MM.1S (cell line): ENCODE results near the gene LRRC4B.
A peak's percentile ranks its signal among the peaks of the same experiment; 100 is the strongest.

ENCODE experiments used
- DNase-seq: peaks from one replicate; pipeline ENCODE4 v3.0.0-alpha.2; 2015
- H2AFZ ChIP-seq: fragments of 300-600 bp; sonication (generic); 2 replicates; pipeline ENCODE4 v1.6.0; 2016; ENCODE audit warnings: antibody characterized with exemption, low read length
- H3F3A ChIP-seq: fragments of 300-600 bp; sonication (generic); 2 replicates; pipeline ENCODE4 v1.6.1; 2016; ENCODE audit warnings: mild to moderate bottlenecking, antibody characterized with exemption, low read length, moderate library complexity, mixed read lengths; ENCODE audit not compliant: insufficient read depth
- H3K27ac ChIP-seq: fragments of 300-600 bp; sonication (generic); 2 replicates; pipeline ENCODE4 v1.5.1; 2016; ENCODE audit warnings: mild to moderate bottlenecking, low read length
- H3K27me3 ChIP-seq: fragments of 300-600 bp; sonication (generic); replicated peaks from 2 replicates; pipeline ENCODE4 v1.6.0; 2016; ENCODE audit warnings: low read length; ENCODE audit not compliant: insufficient read depth
- H3K36me3 ChIP-seq: fragments of 300-600 bp; sonication (generic); replicated peaks from 2 replicates; pipeline ENCODE4 v1.6.1; 2016; ENCODE audit warnings: mild to moderate bottlenecking, low read length, mixed read lengths; ENCODE audit not compliant: insufficient read depth
- H3K4me1 ChIP-seq: fragments of 300-600 bp; sonication (generic); 2 replicates; pipeline ENCODE4 v1.6.1; 2016; ENCODE audit warnings: low read length, mixed read lengths
- H3K4me2 ChIP-seq: fragments of 300-600 bp; sonication (generic); 2 replicates; pipeline ENCODE4 v1.6.0; 2016; ENCODE audit warnings: low read depth, low read length
- H3K4me3 ChIP-seq: fragments of 300-600 bp; sonication (generic); 2 replicates; pipeline ENCODE4 v1.5.1; 2016; ENCODE audit warnings: low read length, mixed read lengths
- H3K79me2 ChIP-seq: fragments of 300-600 bp; sonication (generic); 2 replicates; pipeline ENCODE4 v1.6.1; 2016; ENCODE audit warnings: mixed run types, low read length, mixed read lengths
- H3K9ac ChIP-seq: fragments of 300-600 bp; sonication (generic); 2 replicates; pipeline ENCODE4 v1.6.1; 2016; ENCODE audit warnings: low read length, mixed read lengths
- H3K9me2 ChIP-seq: fragments of 300-600 bp; sonication (generic); replicated peaks from 2 replicates; pipeline ENCODE4 v1.6.1; 2016; ENCODE audit warnings: mild to moderate bottlenecking, low read length, mixed read lengths; ENCODE audit not compliant: insufficient read depth
- H3K9me3 ChIP-seq: fragments of 300-600 bp; sonication (generic); replicated peaks from 2 replicates; pipeline ENCODE4 v1.6.1; 2016; ENCODE audit warnings: mild to moderate bottlenecking, low read length, mixed read lengths; ENCODE audit not compliant: insufficient read depth
- H4K20me1 ChIP-seq: fragments of 300-600 bp; sonication (generic); 2 replicates; pipeline ENCODE4 v1.6.1; 2016; ENCODE audit warnings: mild to moderate bottlenecking, low read length, moderate library complexity, mixed read lengths; ENCODE audit not compliant: insufficient read depth
- CTCF ChIP-seq: fragments of 300-600 bp; sonication (generic); IDR thresholded peaks from 2 replicates; pipeline ENCODE4 v1.5.1; 2016; ENCODE audit warnings: antibody characterized with exemption, low read length, mixed read lengths
- EZH2 ChIP-seq: fragments of 300-600 bp; sonication (generic); optimal IDR thresholded peaks from 2 replicates; pipeline ENCODE3; 2017; ENCODE audit warnings: low read depth, mild to moderate bottlenecking, antibody characterized with exemption, low read length, mixed read lengths
- EZH2phosphoT487 ChIP-seq: fragments of 300-600 bp; sonication (generic); IDR thresholded peaks from 2 replicates; pipeline ENCODE4 v1.6.1; 2018; ENCODE audit warnings: antibody characterized with exemption, low read length

LRRC4B gene

GRCh38 chr19:50479761-50480251 is 88.4 kb downstream of the LRRC4B start:
- no peaks in the 10 kb centered on the region for H3K4me1 ChIP-seq

GRCh38 chr19:50478901-50479715 is 89.1 kb downstream of the LRRC4B start:
- H4K20me1 ChIP-seq: peaks cover 3% of the 10 kb centered on the region; the same call in 1 of the 2 replicates
- no peaks in the 10 kb centered on the region for H3K9me2 ChIP-seq
- no peaks in the 10 kb centered on the region for H3K27me3 ChIP-seq
- no peak overlapping the region for H2AFZ ChIP-seq
- no peak overlapping the region for H3K4me2 ChIP-seq
- no peak overlapping the region for H3K27ac ChIP-seq
- TF ChIP-seq EZH2phosphoT487: no peak
- TF ChIP-seq CTCF: peak; percentile 47
- H3K79me2 ChIP-seq: peaks cover 31% of the 10 kb centered on the region
- no peak overlapping the region for H3K4me3 ChIP-seq
- H3F3A ChIP-seq: peaks cover 5% of the 10 kb centered on the region; the same call in 1 of the 2 replicates
- no peaks in the 10 kb centered on the region for H3K4me1 ChIP-seq
- no peak overlapping the region for H3K9ac ChIP-seq
- 0 out of 2 replicates have a peak, but pooled peaks cover 5% of the 10 kb centered on the region for H3K36me3 ChIP-seq
- H3K9me3 ChIP-seq: no peaks in the 10 kb centered on the region
- DNase-seq: no peak

More at GRCh38 chr19:50479761-50480251, 88.4 kb downstream of the LRRC4B start:
- Histone ChIP-seq H2AFZ (no peak overlapping the region), H3K79me2 (peaks cover 31% of the 10 kb centered on the region), H3K4me2 (no peak overlapping the region), H3K9me3 (no peaks in the 10 kb centered on the region), H3K9ac (no peak overlapping the region), H3K9me2 (no peaks in the 10 kb centered on the region), H3F3A (peaks cover 5% of the 10 kb centered on the region; the same call in 1 of the 2 replicates), H3K4me3 (no peak overlapping the region), H4K20me1 (peaks cover 3% of the 10 kb centered on the region; the same call in 1 of the 2 replicates), H3K27ac (no peak overlapping the region), H3K36me3 (0 out of 2 replicates have a peak, but pooled peaks cover 5% of the 10 kb centered on the region), H3K27me3 (no peaks in the 10 kb centered on the region)
- TF ChIP-seq CTCF (no peak), EZH2phosphoT487 (no peak), EZH2 (no peak)
- no peak for DNase-seq

- H3K79me2 ChIP-seq: peaks cover 31% of the 10 kb centered on the region
- peaks cover 4% of the 10 kb centered on the region; the same call in 1 of the 2 replicates for H3K27me3 ChIP-seq
- H4K20me1 ChIP-seq: peaks cover 3% of the 10 kb centered on the region; the same call in 1 of the 2 replicates
- TF ChIP-seq EZH2 (no peak), CTCF (no peak), EZH2phosphoT487 (no peak)
- H3F3A ChIP-seq: peaks cover 5% of the 10 kb centered on the region; the same call in 1 of the 2 replicates
- H3K9me2 ChIP-seq: no peaks in the 10 kb centered on the region
- no peak overlapping the region for H3K9ac ChIP-seq
- no peak for DNase-seq
- H2AFZ ChIP-seq: no peak overlapping the region
- H3K9me3 ChIP-seq: no peaks in the 10 kb centered on the region
- no peak overlapping the region for H3K27ac ChIP-seq
- H3K4me1 ChIP-seq: no peaks in the 10 kb centered on the region
- H3K4me2 ChIP-seq: peak overlapping the region; percentile 43; the same call in 1 of the 2 replicates
- no peak overlapping the region for H3K4me3 ChIP-seq
- H3K36me3 ChIP-seq: 0 out of 2 replicates have a peak, but pooled peaks cover 2% of the 10 kb centered on the region
Measured at GRCh38 chr19:50477751-50478515, 90.3 kb downstream of the LRRC4B start.
